Activated CD8-positive, alpha-beta memory T cell treated with anti-CD3 and anti-CD28 coated beads, Interleukin-2, amount 10 ng/mL, durations not matched to agents 7 days and 5 days (primary cell): Measurements from ENCODE around the gene AGBL4. TPM values are rescaled to one million over a fixed set of nuclear protein-coding genes. Genes with fewer than 3 reads are reported as not detected.
A peak's percentile ranks its signal among the peaks of the same experiment; 100 is the strongest.

Source experiments
- ATAC-seq: fragments of 150-1000 bp; cut with Tn5 transposase; one replicate; pipeline ENCODE4 v1.10.0; 2021; ENCODE audit warnings: moderate library complexity
- CTCF ChIA-PET: fragments of 350-600 bp; sonication (Branson Sonifier 250); formaldehyde crosslinking; loops from one replicate; lab custom pipeline; 2021; ENCODE audit warnings: antibody characterized with exemption; lab: Charles Lee
- DNase-seq: peaks from one replicate; pipeline ENCODE4 v3.0.0-alpha.2; 2020
- H3K27ac Mint-ChIP-seq: one replicate; pipeline ENCODE4 v1.8.0; 2021; ENCODE audit warnings: mild to moderate bottlenecking, mixed read lengths
- H3K27me3 Mint-ChIP-seq: one replicate; pipeline ENCODE4 v1.8.0; 2021; ENCODE audit warnings: mixed read lengths
- H3K36me3 Mint-ChIP-seq: one replicate; pipeline ENCODE4 v1.8.0; 2021; ENCODE audit warnings: mild to moderate bottlenecking, mixed read lengths
- H3K4me1 Mint-ChIP-seq: one replicate; pipeline ENCODE4 v1.8.0; 2021; ENCODE audit warnings: mixed read lengths
- H3K4me3 Mint-ChIP-seq: one replicate; pipeline ENCODE4 v1.8.0; 2021; ENCODE audit warnings: mild to moderate bottlenecking, moderate library complexity, mixed read lengths
- H3K9me3 Mint-ChIP-seq: one replicate; pipeline ENCODE4 v1.8.0; 2022; ENCODE audit warnings: low read depth, mixed read lengths
- total RNA-seq, 2 experiments: library from RNA; stranded (reverse); gene quantifications; one replicate each; pipeline ENCODE4 v1.2.3, GENCODE V29; 2021

The AGBL4 gene
- total RNA-seq, 2 experiments from 2014 or later: not detected

- Mint-ChIP-seq H3K9me3 (no peaks in the 10 kb centered on the region), H3K36me3 (no peaks in the 10 kb centered on the region), H3K27ac (no peak overlapping the region), H3K4me3 (no peak overlapping the region), H3K4me1 (no peaks in the 10 kb centered on the region), H3K27me3 (peaks cover 2% of the 10 kb centered on the region)
- CTCF ChIA-PET: no interaction called here
- ATAC-seq: no peak
- no peak for DNase-seq
Observed at GRCh38 chr1:48592330-48592729, 1431.4 kb downstream of the AGBL4 start.

- CTCF ChIA-PET: no interaction called here
- DNase-seq: no peak
- no peaks in the 10 kb centered on the region for H3K4me1 Mint-ChIP-seq
Observed at GRCh38 chr1:48591181-48591580, 1432.6 kb downstream of the AGBL4 start.

GRCh38 chr1:48588061-48588460 lies 1435.7 kb downstream of the AGBL4 start:
- Mint-ChIP-seq H3K4me1 (no peaks in the 10 kb centered on the region), H3K4me3 (no peak overlapping the region), H3K27me3 (peaks cover 2% of the 10 kb centered on the region), H3K27ac (no peak overlapping the region), H3K36me3 (no peaks in the 10 kb centered on the region), H3K9me3 (no peaks in the 10 kb centered on the region)
- ATAC-seq (no peak), DNase-seq (no peak)
- CTCF ChIA-PET: no interaction called here

More at GRCh38 chr1:48591181-48591580, 1432.6 kb downstream of the AGBL4 start:
- no peak overlapping the region for H3K27ac Mint-ChIP-seq
- ATAC-seq: no peak
- H3K36me3 Mint-ChIP-seq: no peaks in the 10 kb centered on the region
- H3K27me3 Mint-ChIP-seq: peaks cover 2% of the 10 kb centered on the region
- H3K4me3 Mint-ChIP-seq: no peak overlapping the region
- no peaks in the 10 kb centered on the region for H3K9me3 Mint-ChIP-seq

GRCh38 chr1:48582408-48582807 lies 1441.3 kb downstream of the AGBL4 start:
- ATAC-seq: no peak
- H3K4me1 Mint-ChIP-seq: no peaks in the 10 kb centered on the region
- no peak overlapping the region for H3K4me3 Mint-ChIP-seq
- CTCF ChIA-PET: no interaction called here
- no peaks in the 10 kb centered on the region for H3K9me3 Mint-ChIP-seq
- no peak overlapping the region for H3K27ac Mint-ChIP-seq
- no peaks in the 10 kb centered on the region for H3K27me3 Mint-ChIP-seq
- no peak for DNase-seq
- H3K36me3 Mint-ChIP-seq: no peaks in the 10 kb centered on the region

- H3K4me3 Mint-ChIP-seq: no peak overlapping the region
Observed at GRCh38 chr1:48581270-48581669, 1442.5 kb downstream of the AGBL4 start.

GRCh38 chr1:48576565-48576964 lies 1447.2 kb downstream of the AGBL4 start:
- ATAC-seq (no peak), DNase-seq (no peak)
- H3K36me3 Mint-ChIP-seq: no peaks in the 10 kb centered on the region
- no peak overlapping the region for H3K27ac Mint-ChIP-seq
- H3K4me1 Mint-ChIP-seq: peaks cover 2% of the 10 kb centered on the region
- H3K9me3 Mint-ChIP-seq: no peaks in the 10 kb centered on the region
- H3K4me3 Mint-ChIP-seq: no peak overlapping the region
- no peaks in the 10 kb centered on the region for H3K27me3 Mint-ChIP-seq
- CTCF ChIA-PET: interaction anchor here (1.1 kb wide), 1 partner anchor 120 kb away, joined by 3 read pairs; no protein-coding TSS in a partner anchor

More at GRCh38 chr1:48581270-48581669, 1442.5 kb downstream of the AGBL4 start:
- ATAC-seq (no peak), DNase-seq (no peak)
- CTCF ChIA-PET: no interaction called here
- H3K4me1 Mint-ChIP-seq: peaks cover 2% of the 10 kb centered on the region
- H3K36me3 Mint-ChIP-seq: no peaks in the 10 kb centered on the region
- H3K27ac Mint-ChIP-seq: no peak overlapping the region
- H3K27me3 Mint-ChIP-seq: no peaks in the 10 kb centered on the region
- no peaks in the 10 kb centered on the region for H3K9me3 Mint-ChIP-seq

- ATAC-seq: no peak
- peak; percentile 41 for DNase-seq
- CTCF ChIA-PET: no interaction called here
- no peaks in the 10 kb centered on the region for H3K36me3 Mint-ChIP-seq
- no peak overlapping the region for H3K4me3 Mint-ChIP-seq
- H3K4me1 Mint-ChIP-seq: peaks cover 2% of the 10 kb centered on the region
- no peaks in the 10 kb centered on the region for H3K27me3 Mint-ChIP-seq
- H3K9me3 Mint-ChIP-seq: no peaks in the 10 kb centered on the region
- H3K27ac Mint-ChIP-seq: no peak overlapping the region
Observed at GRCh38 chr1:48572646-48573258, 1451.0 kb downstream of the AGBL4 start.

GRCh38 chr1:48572134-48572533 lies 1451.6 kb downstream of the AGBL4 start:
- H3K27ac Mint-ChIP-seq: no peak overlapping the region
- no peaks in the 10 kb centered on the region for H3K9me3 Mint-ChIP-seq
- no peak overlapping the region for H3K4me3 Mint-ChIP-seq
- CTCF ChIA-PET: no interaction called here
- H3K27me3 Mint-ChIP-seq: no peaks in the 10 kb centered on the region
- peaks cover 2% of the 10 kb centered on the region for H3K4me1 Mint-ChIP-seq
- DNase-seq (no peak), ATAC-seq (no peak)
- no peaks in the 10 kb centered on the region for H3K36me3 Mint-ChIP-seq

GRCh38 chr1:48571303-48571987 lies 1452.3 kb downstream of the AGBL4 start:
- no peak for ATAC-seq
- CTCF ChIA-PET: no interaction called here
- Mint-ChIP-seq H3K27ac (no peak overlapping the region), H3K27me3 (no peaks in the 10 kb centered on the region), H3K36me3 (no peaks in the 10 kb centered on the region), H3K4me3 (no peak overlapping the region), H3K4me1 (peaks cover under 1% of the 10 kb centered on the region), H3K9me3 (no peaks in the 10 kb centered on the region)
- no peak for DNase-seq

- Mint-ChIP-seq H3K4me3 (no peak overlapping the region), H3K27me3 (no peaks in the 10 kb centered on the region), H3K9me3 (no peaks in the 10 kb centered on the region), H3K4me1 (no peaks in the 10 kb centered on the region), H3K27ac (no peak overlapping the region), H3K36me3 (no peaks in the 10 kb centered on the region)
- DNase-seq (no peak), ATAC-seq (no peak)
- CTCF ChIA-PET: no interaction called here
Observed at GRCh38 chr1:48570568-48570967, 1453.2 kb downstream of the AGBL4 start.

- Mint-ChIP-seq H3K4me1 (no peaks in the 10 kb centered on the region), H3K9me3 (no peaks in the 10 kb centered on the region), H3K4me3 (no peak overlapping the region), H3K36me3 (no peaks in the 10 kb centered on the region), H3K27ac (no peak overlapping the region), H3K27me3 (no peaks in the 10 kb centered on the region)
- CTCF ChIA-PET: no interaction called here
- ATAC-seq: no peak
- DNase-seq: no peak
Observed at GRCh38 chr1:48568501-48568900, 1455.3 kb downstream of the AGBL4 start.

- CTCF ChIA-PET: no interaction called here
- no peak for DNase-seq
- H3K27me3 Mint-ChIP-seq: no peaks in the 10 kb centered on the region
- H3K4me3 Mint-ChIP-seq: no peak overlapping the region
- H3K9me3 Mint-ChIP-seq: no peaks in the 10 kb centered on the region
- H3K4me1 Mint-ChIP-seq: no peaks in the 10 kb centered on the region
- H3K36me3 Mint-ChIP-seq: no peaks in the 10 kb centered on the region
- ATAC-seq: no peak
- no peak overlapping the region for H3K27ac Mint-ChIP-seq
Observed at GRCh38 chr1:48566492-48566891, 1457.3 kb downstream of the AGBL4 start.

- Mint-ChIP-seq H3K27me3 (peaks cover 3% of the 10 kb centered on the region), H3K9me3 (no peaks in the 10 kb centered on the region), H3K4me1 (no peaks in the 10 kb centered on the region), H3K4me3 (no peak overlapping the region), H3K36me3 (no peaks in the 10 kb centered on the region), H3K27ac (no peak overlapping the region)
- DNase-seq (no peak), ATAC-seq (no peak)
- CTCF ChIA-PET: no interaction called here
Observed at GRCh38 chr1:48563021-48563420, 1460.7 kb downstream of the AGBL4 start.

GRCh38 chr1:48561444-48561843 lies 1462.3 kb downstream of the AGBL4 start:
- H3K9me3 Mint-ChIP-seq: no peaks in the 10 kb centered on the region
- ATAC-seq (no peak), DNase-seq (no peak)
- no peaks in the 10 kb centered on the region for H3K4me1 Mint-ChIP-seq
- H3K36me3 Mint-ChIP-seq: no peaks in the 10 kb centered on the region
- no peak overlapping the region for H3K4me3 Mint-ChIP-seq
- peaks cover 3% of the 10 kb centered on the region for H3K27me3 Mint-ChIP-seq
- H3K27ac Mint-ChIP-seq: no peak overlapping the region
- CTCF ChIA-PET: no interaction called here
